Uterus (tissue), 2 donors: ENCODE measurements around the gene PTPRN2.

Experiments
- CTCF ChIP-seq, 4 experiments: fragments of 200-600 bp in 2 of 4; fragments of 450-650 bp in 2 of 4; sonication (generic) in 2 of 4; IDR thresholded peaks; one replicate each; pipeline ENCODE4 v1.5.1; 2016 to 2019; ENCODE audit warnings: antibody characterized with exemption in 4 of 4, mild to moderate bottlenecking in 2 of 4, moderate library complexity in 1 of 4
- POLR2A ChIP-seq, 2 donors: fragments of 450-650 bp; IDR thresholded peaks; one replicate each; pipeline ENCODE4 v1.6.1; 2016; ENCODE audit warnings: antibody characterized with exemption in 2 of 2, mild to moderate bottlenecking in 1 of 2, moderate library complexity in 1 of 2

- TF ChIP-seq CTCF (IDR thresholded peaks at IDR 0.05) (no peak), POLR2A (IDR thresholded peaks at IDR 0.05) (no peak)
Observed at GRCh38 chr7:157544226-157544625, 1043.4 kb downstream of the PTPRN2 start.
